Memory B cell (primary cell): ENCODE data around the gene IDUA.

Source experiments
- ATAC-seq: fragments of 150-1000 bp; cut with Tn5 transposase; 2 replicates; pipeline ENCODE4 v1.10.0; 2021; ENCODE audit warnings: low read depth, mild to moderate bottlenecking, moderate library complexity
- DNase-seq, 2 donors: peaks; one replicate each; pipeline ENCODE4 v3.0.0; 2022; ENCODE audit warnings: low spot score in 2 of 2
- H3K27ac Mint-ChIP-seq: one replicate; pipeline ENCODE4 v1.8.0; 2022; ENCODE audit warnings: mild to moderate bottlenecking, moderate library complexity, mixed read lengths
- H3K27me3 Mint-ChIP-seq: one replicate; pipeline ENCODE4 v1.8.0; 2022; ENCODE audit warnings: mixed read lengths
- H3K36me3 Mint-ChIP-seq: one replicate; pipeline ENCODE4 v1.8.0; 2022; ENCODE audit warnings: mild to moderate bottlenecking, mixed read lengths
- H3K4me1 Mint-ChIP-seq: one replicate; pipeline ENCODE4 v1.8.0; 2022; ENCODE audit warnings: mixed read lengths
- H3K4me3 Mint-ChIP-seq: one replicate; pipeline ENCODE4 v1.8.0; 2022; ENCODE audit warnings: mild to moderate bottlenecking, moderate library complexity, mixed read lengths
- H3K9me3 Mint-ChIP-seq: one replicate; pipeline ENCODE4 v1.8.0; 2022; ENCODE audit warnings: mixed read lengths

The IDUA gene

GRCh38 chr4:1014291-1015167 is 27.7 kb downstream of the IDUA start:
- no peaks in the 10 kb centered on the region for H3K9me3 Mint-ChIP-seq
- H3K27ac Mint-ChIP-seq: no peak overlapping the region
- H3K4me1 Mint-ChIP-seq: peaks cover 5% of the 10 kb centered on the region
- H3K27me3 Mint-ChIP-seq: peaks cover 1% of the 10 kb centered on the region
- ATAC-seq (no peak), DNase-seq (no peak)
- H3K36me3 Mint-ChIP-seq: no peaks in the 10 kb centered on the region
- H3K4me3 Mint-ChIP-seq: no peak overlapping the region

GRCh38 chr4:1015179-1015578 is 28.3 kb downstream of the IDUA start:
- Mint-ChIP-seq H3K27ac (no peak overlapping the region), H3K4me3 (no peak overlapping the region), H3K36me3 (no peaks in the 10 kb centered on the region), H3K27me3 (peaks cover 1% of the 10 kb centered on the region), H3K4me1 (peaks cover 5% of the 10 kb centered on the region), H3K9me3 (no peaks in the 10 kb centered on the region)
- no peak for DNase-seq
- no peak for ATAC-seq

- DNase-seq (no peak), ATAC-seq (no peak)
- Mint-ChIP-seq H3K4me1 (peaks cover under 1% of the 10 kb centered on the region), H3K27me3 (peaks cover 1% of the 10 kb centered on the region), H3K4me3 (no peak overlapping the region), H3K9me3 (no peaks in the 10 kb centered on the region), H3K36me3 (no peaks in the 10 kb centered on the region), H3K27ac (no peak overlapping the region)
These were observed 28.9 kb downstream of the IDUA start for GRCh38 chr4:1015746-1016145.

- no peak overlapping the region for H3K27ac Mint-ChIP-seq
- DNase-seq: no peak
- no peak overlapping the region for H3K4me3 Mint-ChIP-seq
- no peaks in the 10 kb centered on the region for H3K9me3 Mint-ChIP-seq
- peaks cover 1% of the 10 kb centered on the region for H3K27me3 Mint-ChIP-seq
- H3K36me3 Mint-ChIP-seq: no peaks in the 10 kb centered on the region
- no peak for ATAC-seq
- H3K4me1 Mint-ChIP-seq: peaks cover 6% of the 10 kb centered on the region
These were observed 30.4 kb downstream of the IDUA start for GRCh38 chr4:1017211-1017610.

- no peak for DNase-seq
- ATAC-seq: no peak
- Mint-ChIP-seq H3K9me3 (no peaks in the 10 kb centered on the region), H3K4me1 (peaks cover 6% of the 10 kb centered on the region), H3K36me3 (no peaks in the 10 kb centered on the region), H3K27ac (no peak overlapping the region), H3K4me3 (no peak overlapping the region), H3K27me3 (peaks cover 1% of the 10 kb centered on the region)
These were observed 30.9 kb downstream of the IDUA start for GRCh38 chr4:1017706-1018105.

- no peak for DNase-seq
- H3K27ac Mint-ChIP-seq: no peak overlapping the region
- no peak for ATAC-seq
- H3K36me3 Mint-ChIP-seq: no peaks in the 10 kb centered on the region
- no peaks in the 10 kb centered on the region for H3K9me3 Mint-ChIP-seq
- H3K4me3 Mint-ChIP-seq: no peak overlapping the region
- H3K27me3 Mint-ChIP-seq: peaks cover 1% of the 10 kb centered on the region
- peaks cover 6% of the 10 kb centered on the region for H3K4me1 Mint-ChIP-seq
These were observed 31.5 kb downstream of the IDUA start for GRCh38 chr4:1018147-1019020.

- H3K27ac Mint-ChIP-seq: no peak overlapping the region
- H3K4me1 Mint-ChIP-seq: peaks cover 6% of the 10 kb centered on the region
- H3K9me3 Mint-ChIP-seq: no peaks in the 10 kb centered on the region
- H3K4me3 Mint-ChIP-seq: no peak overlapping the region
- H3K27me3 Mint-ChIP-seq: peaks cover 1% of the 10 kb centered on the region
- no peak for DNase-seq
- ATAC-seq: no peak
- no peaks in the 10 kb centered on the region for H3K36me3 Mint-ChIP-seq
These were observed 32.5 kb downstream of the IDUA start for GRCh38 chr4:1019320-1019719.

- no peak overlapping the region for H3K4me3 Mint-ChIP-seq
These were observed 33.1 kb downstream of the IDUA start for GRCh38 chr4:1019729-1020470.

GRCh38 chr4:1021386-1022050 is 34.7 kb downstream of the IDUA start:
- Mint-ChIP-seq H3K27me3 (peaks cover 1% of the 10 kb centered on the region), H3K36me3 (peaks cover 4% of the 10 kb centered on the region), H3K4me3 (peak overlapping the region; percentile 33), H3K4me1 (peaks cover 17% of the 10 kb centered on the region), H3K9me3 (no peaks in the 10 kb centered on the region), H3K27ac (no peak overlapping the region)
- DNase-seq (peak in 1 of 2 donors; percentile 56), ATAC-seq (peak; percentile 58)

More at GRCh38 chr4:1019729-1020470, 33.1 kb downstream of the IDUA start:
- H3K36me3 Mint-ChIP-seq: no peaks in the 10 kb centered on the region
- H3K4me1 Mint-ChIP-seq: peaks cover 6% of the 10 kb centered on the region
- ATAC-seq: no peak
- H3K27ac Mint-ChIP-seq: no peak overlapping the region
- no peak for DNase-seq
- peaks cover 1% of the 10 kb centered on the region for H3K27me3 Mint-ChIP-seq
- H3K9me3 Mint-ChIP-seq: no peaks in the 10 kb centered on the region

- no peak overlapping the region for H3K4me3 Mint-ChIP-seq
- H3K27ac Mint-ChIP-seq: no peak overlapping the region
- peaks cover 17% of the 10 kb centered on the region for H3K4me1 Mint-ChIP-seq
- H3K36me3 Mint-ChIP-seq: peaks cover 4% of the 10 kb centered on the region
- peaks cover 1% of the 10 kb centered on the region for H3K27me3 Mint-ChIP-seq
- no peaks in the 10 kb centered on the region for H3K9me3 Mint-ChIP-seq
- ATAC-seq (no peak), DNase-seq (no peak)
These were observed 35.4 kb downstream of the IDUA start for GRCh38 chr4:1022051-1022738.

- ATAC-seq: no peak
- no peak overlapping the region for H3K4me3 Mint-ChIP-seq
- DNase-seq: no peak
- H3K4me1 Mint-ChIP-seq: peaks cover 17% of the 10 kb centered on the region
- no peaks in the 10 kb centered on the region for H3K9me3 Mint-ChIP-seq
- H3K27me3 Mint-ChIP-seq: peaks cover 1% of the 10 kb centered on the region
- no peak overlapping the region for H3K27ac Mint-ChIP-seq
- H3K36me3 Mint-ChIP-seq: peaks cover 4% of the 10 kb centered on the region
These were observed 35.9 kb downstream of the IDUA start for GRCh38 chr4:1022739-1023066.

GRCh38 chr4:1023075-1023640 is 36.3 kb downstream of the IDUA start:
- H3K36me3 Mint-ChIP-seq: peaks cover 4% of the 10 kb centered on the region

More at GRCh38 chr4:1023075-1023640, 36.3 kb downstream of the IDUA start:
- peaks cover 1% of the 10 kb centered on the region for H3K27me3 Mint-ChIP-seq
- H3K4me3 Mint-ChIP-seq: no peak overlapping the region
- ATAC-seq (no peak), DNase-seq (no peak)
- H3K27ac Mint-ChIP-seq: no peak overlapping the region
- peaks cover 17% of the 10 kb centered on the region for H3K4me1 Mint-ChIP-seq
- H3K9me3 Mint-ChIP-seq: no peaks in the 10 kb centered on the region
